KOPT-K1 (cell line): ENCODE data around the gene TCHHL1.
A peak's percentile ranks its signal among the peaks of the same experiment; 100 is the strongest.

Experiments used
- H3K27ac ChIP-seq: fragments of 200-600 bp; sonication (generic); 2 replicates; pipeline ENCODE4 v1.5.1; 2016; ENCODE audit warnings: antibody characterized with exemption, mild to moderate bottlenecking, low read depth, low read length; ENCODE audit not compliant: poor library complexity, severe bottlenecking
- H3K36me3 ChIP-seq: fragments of 200-600 bp; sonication (generic); 2 replicates; pipeline ENCODE4 v1.5.1; 2017; ENCODE audit warnings: antibody characterized with exemption, mild to moderate bottlenecking, low read length, moderate library complexity; ENCODE audit not compliant: insufficient read depth
- H3K9me3 ChIP-seq: fragments of 200-600 bp; sonication (generic); 2 replicates; pipeline ENCODE4 v1.5.1; 2017; ENCODE audit warnings: antibody characterized with exemption, low read length, mild to moderate bottlenecking; ENCODE audit not compliant: insufficient read depth, poor library complexity, severe bottlenecking

Gene TCHHL1

GRCh38 chr1:152035539-152036266 lies 53.2 kb downstream of the TCHHL1 start:
- H3K27ac ChIP-seq = peak overlapping the region; percentile 87
- no peaks in the 10 kb centered on the region for H3K9me3 ChIP-seq
- peaks cover 18% of the 10 kb centered on the region for H3K36me3 ChIP-seq

GRCh38 chr1:152034654-152035538 lies 54.0 kb downstream of the TCHHL1 start:
- peaks cover 18% of the 10 kb centered on the region for H3K36me3 ChIP-seq
- H3K9me3 ChIP-seq = no peaks in the 10 kb centered on the region
- H3K27ac ChIP-seq = peak overlapping the region; percentile 87

GRCh38 chr1:152034324-152034653 lies 54.6 kb downstream of the TCHHL1 start:
- Histone ChIP-seq H3K27ac (peak overlapping the region; percentile 87), H3K9me3 (no peaks in the 10 kb centered on the region), H3K36me3 (peaks cover 18% of the 10 kb centered on the region)
